Measurements from ENCODE around the gene CCDC124. TPM values are rescaled to one million over a fixed set of nuclear protein-coding genes. Genes with fewer than 3 reads are reported as not detected.

The CCDC124 gene, protein sequence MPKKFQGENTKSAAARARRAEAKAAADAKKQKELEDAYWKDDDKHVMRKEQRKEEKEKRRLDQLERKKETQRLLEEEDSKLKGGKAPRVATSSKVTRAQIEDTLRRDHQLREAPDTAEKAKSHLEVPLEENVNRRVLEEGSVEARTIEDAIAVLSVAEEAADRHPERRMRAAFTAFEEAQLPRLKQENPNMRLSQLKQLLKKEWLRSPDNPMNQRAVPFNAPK
- 111 and 120 TPM in 2 replicates for total RNA-seq

GRCh38 chr19:17932485-17933338, at the start of gene CCDC124:
TSS of gene CCDC124 (plus strand) at chr19:17933015. CDS start at chr19:17936421, 3,406 bp downstream.

DNA sequence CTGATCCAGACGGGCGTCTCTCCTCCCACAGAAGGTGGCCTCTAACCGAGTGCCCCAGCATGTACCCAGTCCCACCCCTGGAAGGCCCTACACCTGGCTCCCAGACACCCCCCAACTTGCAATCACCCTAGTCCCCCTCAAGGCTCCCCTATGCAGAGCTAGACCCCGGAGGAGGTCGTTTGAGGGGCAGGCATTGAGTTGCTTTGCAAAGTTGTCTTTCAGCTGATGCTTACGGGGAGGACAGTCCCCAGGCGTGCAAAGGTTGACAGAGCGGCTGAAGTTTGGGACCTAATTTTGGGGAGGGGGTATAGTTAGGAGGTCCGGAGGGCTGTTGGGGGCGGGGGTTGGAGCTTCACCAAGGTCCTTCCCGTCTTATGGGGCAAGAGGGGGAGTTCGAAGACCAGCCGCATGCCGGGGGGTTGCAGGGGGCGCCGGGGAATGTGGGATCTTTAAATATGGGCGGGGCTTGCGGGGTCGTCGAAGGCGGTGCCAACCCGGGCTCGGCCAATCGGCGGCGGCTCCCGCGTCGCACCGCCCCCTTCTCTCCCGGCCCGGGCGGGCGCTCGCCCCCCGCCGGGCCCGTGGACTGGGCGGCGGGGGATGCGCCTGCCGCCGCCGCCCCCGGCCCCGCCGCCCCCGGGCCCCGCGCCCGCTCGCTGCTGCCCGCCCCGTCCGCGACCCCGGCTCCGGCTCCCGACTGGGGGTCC, 33.9 kb downstream of the CCDC124 start, which contains the start of gene KCNN1:
TSS of gene KCNN1 (plus strand) at position 558 of the 707 bp plus-strand sequence. CDS start 6,782 bp downstream, outside the sequence.

Other genes starting within 250 kb of the CCDC124 start
- under 0.01 and 0.54 TPM in 2 replicates for gene UNC13A, start 244.7 kb upstream of the CCDC124 start, total RNA-seq
- gene MAP1S, start 213.5 kb upstream of the CCDC124 start, total RNA-seq = 38.8 and 53.1 TPM in 2 replicates
- gene FCHO1, start 181.5 kb upstream of the CCDC124 start, total RNA-seq = 0.87 and 3.3 TPM in 2 replicates
- 0.05 and 0.13 TPM in 2 replicates for gene B3GNT3, start 137.9 kb upstream of the CCDC124 start, total RNA-seq
- gene INSL3, start 111.5 kb upstream of the CCDC124 start, total RNA-seq = 0.44 TPM in 1 of 2 replicates, not detected in the other
- gene JAK3, start 85.0 kb upstream of the CCDC124 start, total RNA-seq = 4.7 and 5.9 TPM in 2 replicates
- gene RPL18A, start 73.1 kb upstream of the CCDC124 start, total RNA-seq = 1,320 and 1,512 TPM in 2 replicates
- gene SLC5A5, start 61.1 kb upstream of the CCDC124 start, total RNA-seq = not detected in 2 replicates
- gene KCNN1, start 34.1 kb downstream of the CCDC124 start, total RNA-seq = not detected in 2 replicates
- 10.9 and 27.0 TPM in 2 replicates for gene ARRDC2, start 75.2 kb downstream of the CCDC124 start, total RNA-seq
- 0.64 and 0.87 TPM in 2 replicates for gene IL12RB1, start 153.9 kb downstream of the CCDC124 start, total RNA-seq
- 3.5 and 3.6 TPM in 2 replicates for gene MAST3, start 164.8 kb downstream of the CCDC124 start, total RNA-seq
- 2.2 and 7.3 TPM in 2 replicates for gene PIK3R2, start 220.1 kb downstream of the CCDC124 start, total RNA-seq
- 16.9 and 21.9 TPM in 2 replicates for gene IFI30, start 240.8 kb downstream of the CCDC124 start, total RNA-seq

Measured in mammary microvascular endothelial cell (primary cell).